NB4 (cell line): ENCODE measurements around the gene FARP1.

Source experiments
- CTCF ChIP-seq: IDR thresholded peaks from one replicate; pipeline ENCODE4 v1.5.1; 2012; ENCODE audit warnings: low read depth, low read length
- MYC ChIP-seq: IDR thresholded peaks from 2 replicates; pipeline ENCODE4 v1.6.1; 2011; ENCODE audit warnings: low read depth, low read length
- POLR2A ChIP-seq: IDR thresholded peaks from 2 replicates; pipeline ENCODE4 v1.6.1; 2011; ENCODE audit warnings: mild to moderate bottlenecking; ENCODE audit not compliant: insufficient read length; ENCODE audit errors: extremely low read depth

GRCh38 chr13:98143601-98144026, 720 bp downstream of the FARP1 start:
- TF ChIP-seq POLR2A (no peak), MYC (no peak), CTCF (no peak)
